ENCODE measurements around the gene CLSTN2. TPM values are rescaled to one million over a fixed set of nuclear protein-coding genes. Genes with fewer than 3 reads are reported as not detected.

Gene CLSTN2
- total and polyA plus RNA-seq, 2 of the 13 experiments (the other 11 are each of a cell fraction or from before 2014, with no cell fraction given) = not detected

GRCh38 chr3:140143367-140144069 is 208.5 kb downstream of the CLSTN2 start (continued):
- no peak for TF ChIP-seq ZNF512B (CRISPR knock-in tag; IDR thresholded peaks at IDR 0.05; ENCODE audit: borderline replicate concordance)
- TF ChIP-seq SP2 (CRISPR knock-in tag; IDR thresholded peaks at IDR 0.05) = no peak
- no peak for TF ChIP-seq IRF2 (CRISPR knock-in tag; IDR thresholded peaks at IDR 0.05)

GRCh38 chr3:140145528-140145927 is 210.5 kb downstream of the CLSTN2 start:
- no TSS peak for BruUV-seq (replicated peaks)
- Histone ChIP-seq H2AFZ (ENCODE audit: low read length) (no peak overlapping the region), H3K36me3 (replicated peaks in 1 of 2; ENCODE audit: control insufficient read depth in 1 of 2, insufficient read depth in 2 of 2, low read length in 2 of 2) (no peaks in the 10 kb centered on the region), H3K9ac (ENCODE audit: insufficient read depth, low read depth, low read length) (no peak overlapping the region), H3K4me3 (replicated peaks in 1 of 3; ENCODE audit: insufficient read depth in 1 of 3, low read depth in 2 of 3, low read length in 3 of 3) (no peak overlapping the region), H4K20me1 (ENCODE audit: insufficient read depth, low read length) (no peaks in the 10 kb centered on the region), H3K27ac (ENCODE audit: extremely low read length, insufficient read depth, low read length) (no peak overlapping the region), H3K9me3 (ENCODE audit: low read length) (no peaks in the 10 kb centered on the region), H3K27me3 (ENCODE audit: control insufficient read depth in 1 of 2, insufficient read depth in 2 of 2, low read length in 2 of 2) (no peaks in the 10 kb centered on the region), H3K79me2 (ENCODE audit: insufficient read depth, low read length) (no peaks in the 10 kb centered on the region), H3K4me1 (ENCODE audit: insufficient read depth, low read length) (no peaks in the 10 kb centered on the region), H3K4me2 (ENCODE audit: low read depth, low read length) (no peak overlapping the region)
- ChIA-PET CTCF (ENCODE audit: low intra/inter-chr PET ratio, low total read pairs) (no interaction called here), POLR2A (no interaction called here)
- 22% methylated on average over 2 of the region's 2 CpGs for WGBS (ENCODE audit: low lambda C conversion rate)
- FAIRE-seq (no peak), ATAC-seq (0 out of 3 replicates have a peak, but pooled peaks have one; percentile 44), DNase-seq (ENCODE audit: low spot score) (no peak)
- in situ Hi-C loops (cut with HindIII; ENCODE audit: extremely low pct_ligation_motif_present, low pct_unique_long_range_greater_than_20kb) (loop anchor here (25.0 kb wide), 1 partner anchor 717 kb away; no protein-coding TSS in a partner anchor), intact Hi-C loops (cut with micrococcal nuclease; ENCODE audit: unreplicated experiment) (no loop called here)
- no peak for TF ChIP-seq MIXL1 (CRISPR knock-in tag; IDR thresholded peaks at IDR 0.05)
- TF ChIP-seq ZNF761 (CRISPR knock-in tag; conservative IDR thresholded peaks at IDR 0.05) = no peak
- TF ChIP-seq ZBTB33 (CRISPR knock-in tag; IDR thresholded peaks at IDR 0.05) = no peak
- no peak for TF ChIP-seq ZNF264 (CRISPR knock-in tag; IDR thresholded peaks at IDR 0.05)
- TF ChIP-seq ZFP36 (IDR thresholded peaks at IDR 0.05; ENCODE audit: borderline replicate concordance, low read depth, low read length, partially characterized antibody) = no peak
- no peak for TF ChIP-seq ZNF318 (CRISPR knock-in tag; IDR thresholded peaks at IDR 0.05)
